H9 (cell line): ENCODE measurements around the gene MAP1B. TPM values are rescaled to one million over a fixed set of nuclear protein-coding genes. Genes with fewer than 3 reads are reported as not detected.
A peak's percentile ranks its signal among the peaks of the same experiment; 100 is the strongest.

Experiments used
- DNase-seq: peaks from one replicate; pipeline ENCODE4 v3.0.0-alpha.2; 2017
- H2AFZ ChIP-seq: one replicate; pipeline ENCODE4 v1.6.1; 2013; ENCODE audit warnings: mild to moderate bottlenecking, low read length, control low read depth, moderate library complexity
- H2AK5ac ChIP-seq: 2 replicates; pipeline ENCODE4 v1.6.1; 2013; ENCODE audit warnings: low read length, control low read depth, mixed read lengths; ENCODE audit not compliant: insufficient read length
- H2BK120ac ChIP-seq: one replicate; pipeline ENCODE4 v1.6.1; 2013; ENCODE audit warnings: low read depth, mild to moderate bottlenecking, low read length, control low read depth, inconsistent platforms; ENCODE audit not compliant: poor library complexity, severe bottlenecking
- H2BK12ac ChIP-seq: 2 replicates; pipeline ENCODE4 v1.6.1; 2013; ENCODE audit warnings: low read length, control low read depth, mixed read lengths, low read depth; ENCODE audit not compliant: insufficient read length
- H2BK15ac ChIP-seq: 2 replicates; pipeline ENCODE4 v1.6.1; 2013; ENCODE audit warnings: low read depth, low read length, control low read depth
- H2BK20ac ChIP-seq: one replicate; pipeline ENCODE4 v1.6.1; 2013; ENCODE audit warnings: low read depth, mild to moderate bottlenecking, low read length, control low read depth, inconsistent platforms; ENCODE audit not compliant: poor library complexity, severe bottlenecking
- H2BK5ac ChIP-seq: 2 replicates; pipeline ENCODE4 v1.6.1; 2013; ENCODE audit warnings: low read length, control low read depth, mixed read lengths; ENCODE audit not compliant: insufficient read length
- H3K14ac ChIP-seq: 2 replicates; pipeline ENCODE4 v1.6.1; 2013; ENCODE audit warnings: low read length, control low read depth; ENCODE audit not compliant: insufficient read depth
- H3K18ac ChIP-seq: 2 replicates; pipeline ENCODE4 v1.6.1; 2013; ENCODE audit warnings: low read depth, mild to moderate bottlenecking, mixed read lengths, low read length, control low read depth; ENCODE audit not compliant: insufficient read length
- H3K23ac ChIP-seq: 2 replicates; pipeline ENCODE4 v1.6.1; 2013; ENCODE audit warnings: low read length, control low read depth, mixed read lengths, low read depth; ENCODE audit not compliant: insufficient read length
- H3K23me2 ChIP-seq: 2 replicates; pipeline ENCODE4 v1.6.1; 2013; ENCODE audit warnings: low read depth, mild to moderate bottlenecking, mixed read lengths, low read length, control low read depth; ENCODE audit not compliant: insufficient read length, poor library complexity, severe bottlenecking
- H3K27ac ChIP-seq: 2 replicates; pipeline ENCODE4 v1.5.1; 2013; ENCODE audit warnings: low read length, control low read depth, mixed read lengths, low read depth; ENCODE audit not compliant: insufficient read length
- H3K27me3 ChIP-seq: 2 replicates; pipeline ENCODE4 v1.6.1; 2013; ENCODE audit warnings: low read length, control low read depth, inconsistent platforms; ENCODE audit not compliant: insufficient read depth
- H3K4ac ChIP-seq: 2 replicates; pipeline ENCODE4 v1.6.1; 2013; ENCODE audit warnings: low read depth, mild to moderate bottlenecking, control low read depth, inconsistent platforms, low read length, moderate library complexity
- H3K4me1 ChIP-seq: 2 replicates; pipeline ENCODE4 v1.6.1; 2013; ENCODE audit warnings: low read length, control low read depth, inconsistent platforms; ENCODE audit not compliant: insufficient read depth
- H3K4me2 ChIP-seq: 2 replicates; pipeline ENCODE4 v1.6.1; 2013; ENCODE audit warnings: low read length, control low read depth, mixed read lengths; ENCODE audit not compliant: insufficient read length, insufficient read depth
- H3K56ac ChIP-seq: 2 replicates; pipeline ENCODE4 v1.6.1; 2013; ENCODE audit warnings: low read depth, mild to moderate bottlenecking, mixed read lengths, low read length, control low read depth; ENCODE audit not compliant: insufficient read length
- H3K79me1 ChIP-seq: 2 replicates; pipeline ENCODE4 v1.6.1; 2013; ENCODE audit warnings: low read depth, mild to moderate bottlenecking, moderate library complexity, low read length, control low read depth, inconsistent platforms; ENCODE audit not compliant: insufficient read depth, poor library complexity, severe bottlenecking
- H3K79me2 ChIP-seq: 2 replicates; pipeline ENCODE4 v1.6.1; 2013; ENCODE audit warnings: low read length, control low read depth, inconsistent platforms; ENCODE audit not compliant: insufficient read depth
- H3K9ac ChIP-seq: 2 replicates; pipeline ENCODE4 v1.6.1; 2013; ENCODE audit warnings: low read length, control low read depth, mixed read lengths; ENCODE audit not compliant: insufficient read length; ENCODE audit errors: extremely low read depth
- H3K9me3 ChIP-seq: one replicate; pipeline ENCODE4 v1.6.1; 2013; ENCODE audit warnings: low read depth, low read length, inconsistent platforms; ENCODE audit not compliant: control insufficient read depth
- H3T11ph ChIP-seq: one replicate; pipeline ENCODE4 v1.6.1; 2013; ENCODE audit warnings: mild to moderate bottlenecking, low read length, control low read depth, inconsistent platforms
- H4K20me1 ChIP-seq: one replicate; pipeline ENCODE4 v1.6.1; 2013; ENCODE audit not compliant: control insufficient read depth, insufficient read length, insufficient read depth
- H4K5ac ChIP-seq: 2 replicates; pipeline ENCODE4 v1.6.1; 2013; ENCODE audit warnings: low read depth, mild to moderate bottlenecking, mixed read lengths, low read length, control low read depth; ENCODE audit not compliant: insufficient read length
- H4K8ac ChIP-seq: replicated peaks from 2 replicates; pipeline ENCODE4 v1.6.1; 2013; ENCODE audit warnings: low read length, control low read depth, mixed read lengths, low read depth; ENCODE audit not compliant: insufficient read length
- H4K91ac ChIP-seq: 2 replicates; pipeline ENCODE4 v1.6.1; 2013; ENCODE audit warnings: low read depth, mild to moderate bottlenecking, moderate library complexity, mixed read lengths, low read length, control low read depth; ENCODE audit not compliant: insufficient read length
- H3K27ac Mint-ChIP-seq, 3 experiments: 2 replicates in 2 of 3; 3 replicates in 1 of 3; pipeline ENCODE4 v1.8.0; 2020 to 2021; ENCODE audit warnings: mixed read lengths in 3 of 3, mild to moderate bottlenecking in 1 of 3, moderate library complexity in 1 of 3
- H3K27me3 Mint-ChIP-seq: 2 replicates; pipeline ENCODE4 v1.8.0; 2021; ENCODE audit warnings: low read depth, mild to moderate bottlenecking, moderate library complexity, mixed read lengths
- H3K36me3 Mint-ChIP-seq, 3 experiments: 2 replicates in 2 of 3; 3 replicates in 1 of 3; pipeline ENCODE4 v1.8.0; 2020 to 2021; ENCODE audit warnings: low read depth in 3 of 3, mixed read lengths in 3 of 3; ENCODE audit not compliant: insufficient read depth in 1 of 3
- H3K4me1 Mint-ChIP-seq, 2 experiments: 2 replicates each; pipeline ENCODE4 v1.8.0; 2020; ENCODE audit warnings: mixed read lengths in 2 of 2
- H3K4me3 Mint-ChIP-seq, 2 experiments: 2 replicates in 1 of 2; 3 replicates in 1 of 2; pipeline ENCODE4 v1.8.0; 2020 to 2021; ENCODE audit warnings: mild to moderate bottlenecking in 2 of 2, mixed read lengths in 2 of 2, moderate library complexity in 1 of 2
- H3K9me3 Mint-ChIP-seq, 2 experiments: 2 replicates in 1 of 2; 3 replicates in 1 of 2; pipeline ENCODE4 v1.8.0; 2020; ENCODE audit warnings: mild to moderate bottlenecking in 2 of 2, mixed read lengths in 2 of 2, moderate library complexity in 1 of 2
- CTCF ChIP-seq: fragments of 200-600 bp; sonication (generic); conservative IDR thresholded peaks from 3 replicates; pipeline ENCODE4 v1.8.0; 2021; ENCODE audit warnings: antibody characterized with exemption, mild to moderate bottlenecking
- WGBS: extraction: QIAGEN DNeasy Blood & Tissue Kit; methylation state at CpG from one replicate; pipeline ENCODE4 v1.1.7; 2013; ENCODE audit warnings: missing lambda C conversion rate, low lambda C conversion rate, mixed read lengths; ENCODE audit not compliant: insufficient read length; ENCODE audit errors: extremely low coverage; 5-methylcytosine and 5-hydroxymethylcytosine counted together
- total RNA-seq: library from RNA; stranded (reverse); gene quantifications from 2 replicates; pipeline ENCODE4 v1.2.1, GENCODE V29; 2021

MAP1B gene
- total RNA-seq, 1 experiment from 2014 or later, result 67.5 TPM

- no peaks in the 10 kb centered on the region; a peak in 1 of 5 replicates for H3K9me3 Mint-ChIP-seq
- no peak overlapping the region for H3K14ac ChIP-seq
- no peak overlapping the region for H2AFZ ChIP-seq
- TF ChIP-seq CTCF, result no peak
- no peak overlapping the region for H2BK15ac ChIP-seq
- H3K4me2 ChIP-seq, result no peak overlapping the region
- H2BK20ac ChIP-seq, result no peak overlapping the region
- H4K91ac ChIP-seq, result no peak overlapping the region
- H4K8ac ChIP-seq, result no peak overlapping the region
- peaks cover 35% of the 10 kb centered on the region in 2 experiments for H3K4me1 Mint-ChIP-seq
- no peak overlapping the region for H3K9ac ChIP-seq
- no peaks in the 10 kb centered on the region; the same call in 1 of the 2 replicates for H3K4me1 ChIP-seq
- no peak overlapping the region for H4K5ac ChIP-seq
- H2BK120ac ChIP-seq, result no peak overlapping the region
- H3K27ac Mint-ChIP-seq, result peak overlapping the region in 1 of 3 experiments; percentile 18; a peak in 2 of 7 replicates
- no peaks in the 10 kb centered on the region for H3K79me2 ChIP-seq
- no peak overlapping the region for H3T11ph ChIP-seq
- H2BK12ac ChIP-seq, result no peak overlapping the region
- no peaks in the 10 kb centered on the region for H3K27me3 ChIP-seq
- no peak overlapping the region for H3K4ac ChIP-seq
- no peaks in the 10 kb centered on the region for H4K20me1 ChIP-seq
- H3K23ac ChIP-seq, result no peak overlapping the region
- no peak overlapping the region for H3K27ac ChIP-seq
- H2BK5ac ChIP-seq, result no peak overlapping the region
- no peak overlapping the region for H3K4me3 Mint-ChIP-seq
- DNase-seq, result no peak
- no peak overlapping the region for H2AK5ac ChIP-seq
- WGBS, result no CpG with 5 or more reads among the region's 3 CpGs
- no peaks in the 10 kb centered on the region for H3K79me1 ChIP-seq
- peaks cover 11% of the 10 kb centered on the region for H3K27me3 Mint-ChIP-seq
- no peak overlapping the region for H3K18ac ChIP-seq
- H3K56ac ChIP-seq, result no peak overlapping the region
- peaks cover 14 to 40% (median 31%) of the 10 kb centered on the region in 3 experiments; a peak in 6 of 7 replicates for H3K36me3 Mint-ChIP-seq
- no peaks in the 10 kb centered on the region for H3K9me3 ChIP-seq
- H3K23me2 ChIP-seq, result no peaks in the 10 kb centered on the region
These were observed 101.2 kb downstream of the MAP1B start for GRCh38 chr5:72208324-72208926.
